GM19438 (cell line): Measurements from ENCODE around the gene CCNE1.
"Not testable (repeated sequence)": the region's sequence is repeated elsewhere in the genome, so short reads cannot be mapped to it uniquely, and the experiment has no call there.

Experiments used
- ATAC-seq: cut with Tn5 transposase; IDR thresholded peaks from one replicate; pipeline ENCODE4 v1.9.1; 2021; ENCODE audit warnings: low read depth; ENCODE audit not compliant: unreplicated experiment

Gene CCNE1

GRCh38 chr19:29812080-29812880 lies 489 bp downstream of the CCNE1 start:
- no peak for ATAC-seq

- ATAC-seq: no peak
Observed at GRCh38 chr19:29812881-29813275, 1.1 kb downstream of the CCNE1 start.

- no peak for ATAC-seq
Observed at GRCh38 chr19:29813642-29814041, 1.9 kb downstream of the CCNE1 start.

GRCh38 chr19:29815231-29815630 lies 3.4 kb downstream of the CCNE1 start:
- no peak for ATAC-seq

GRCh38 chr19:29817316-29817715 lies 5.5 kb downstream of the CCNE1 start:
- ATAC-seq: no peak

- no peak for ATAC-seq
Observed at GRCh38 chr19:29819300-29819699, 7.5 kb downstream of the CCNE1 start.

GRCh38 chr19:29819986-29820385 lies 8.2 kb downstream of the CCNE1 start:
- no peak for ATAC-seq

- no peak for ATAC-seq
Observed at GRCh38 chr19:29823581-29824330, 12.0 kb downstream of the CCNE1 start.

- not testable (repeated sequence) for ATAC-seq
Observed at GRCh38 chr19:29825263-29825662, 13.5 kb downstream of the CCNE1 start.

GRCh38 chr19:29831041-29831548 lies 19.3 kb downstream of the CCNE1 start:
- ATAC-seq: no peak

GRCh38 chr19:29831686-29832085 lies 19.9 kb downstream of the CCNE1 start:
- ATAC-seq: no peak

- no peak for ATAC-seq
Observed at GRCh38 chr19:29832801-29833200, 21.0 kb downstream of the CCNE1 start.

- ATAC-seq: no peak
Observed at GRCh38 chr19:29833614-29834261, 21.9 kb downstream of the CCNE1 start.

- no peak for ATAC-seq
Observed at GRCh38 chr19:29834991-29835846, 23.4 kb downstream of the CCNE1 start.

- ATAC-seq: peak; percentile 42
Observed at GRCh38 chr19:29836409-29836825, 24.6 kb downstream of the CCNE1 start.

- ATAC-seq: peak; percentile 66
Observed at GRCh38 chr19:29837448-29837981, 25.7 kb downstream of the CCNE1 start.

- no peak for ATAC-seq
Observed at GRCh38 chr19:29837996-29838395, 26.2 kb downstream of the CCNE1 start.

- no peak for ATAC-seq
Observed at GRCh38 chr19:29840066-29840950, 28.5 kb downstream of the CCNE1 start.

- ATAC-seq: no peak
Observed at GRCh38 chr19:29841209-29841558, 29.4 kb downstream of the CCNE1 start.
